ENCODE measurements around the gene LRRC3.
"Not testable (repeated sequence)": the region's sequence is repeated elsewhere in the genome, so short reads cannot be mapped to it uniquely, and the experiment has no call there.

Gene LRRC3

DNA sequence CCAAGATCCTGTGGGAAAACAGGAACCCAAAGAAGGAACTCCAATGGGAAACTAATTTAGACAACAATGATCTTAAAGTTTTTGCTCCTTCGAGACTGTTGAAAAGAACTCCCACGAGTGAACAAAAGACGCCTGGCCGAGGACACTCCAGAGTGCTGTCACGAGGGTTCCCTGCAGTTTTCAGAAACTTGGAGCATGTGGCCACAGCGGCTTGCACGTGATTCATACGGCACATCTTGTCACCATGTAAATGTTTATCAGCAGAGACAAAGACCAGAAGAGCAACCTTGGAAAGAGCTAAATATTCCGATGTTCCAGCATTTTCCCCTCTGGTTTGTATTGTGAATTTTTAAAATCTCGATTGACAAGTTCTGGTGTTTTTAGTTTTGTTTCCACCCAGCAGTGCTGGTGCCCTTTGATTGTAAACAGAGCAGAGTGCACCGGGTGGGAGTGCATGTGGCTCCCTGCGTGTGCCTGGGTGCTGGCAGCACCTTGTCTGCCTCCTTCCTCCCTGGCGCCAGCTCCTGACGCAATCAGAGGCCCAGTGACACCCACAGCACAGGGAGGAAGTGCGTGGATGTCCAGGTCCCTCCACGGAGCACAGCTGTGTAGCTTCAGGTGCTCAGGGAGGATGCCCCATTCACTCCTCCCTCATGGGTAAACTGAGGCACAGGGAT lies 23.0 kb downstream of the LRRC3 start:
- DNase-seq (ENCODE audit: low read depth, low spot score), result no peak

DNA sequence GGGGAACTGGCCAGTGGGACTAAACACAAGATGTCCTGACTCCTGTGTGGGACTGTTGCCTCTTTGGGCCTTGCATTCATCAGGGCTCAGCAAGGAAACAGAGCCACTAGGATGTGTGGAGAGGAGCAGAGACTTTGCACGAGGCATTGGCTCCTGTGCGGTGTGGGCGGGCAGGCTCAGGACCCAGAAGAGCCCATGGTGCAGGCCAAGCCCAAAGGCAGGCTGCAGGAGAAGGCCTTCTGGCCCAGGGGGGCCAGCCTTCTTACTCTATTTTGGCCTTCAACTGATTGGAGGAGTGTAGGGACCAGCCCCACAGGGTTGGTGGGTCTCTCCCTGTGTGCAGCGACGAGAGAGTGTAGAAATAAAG lies 23.5 kb downstream of the LRRC3 start:
- DNase-seq (ENCODE audit: low read depth, low spot score), result no peak

DNA sequence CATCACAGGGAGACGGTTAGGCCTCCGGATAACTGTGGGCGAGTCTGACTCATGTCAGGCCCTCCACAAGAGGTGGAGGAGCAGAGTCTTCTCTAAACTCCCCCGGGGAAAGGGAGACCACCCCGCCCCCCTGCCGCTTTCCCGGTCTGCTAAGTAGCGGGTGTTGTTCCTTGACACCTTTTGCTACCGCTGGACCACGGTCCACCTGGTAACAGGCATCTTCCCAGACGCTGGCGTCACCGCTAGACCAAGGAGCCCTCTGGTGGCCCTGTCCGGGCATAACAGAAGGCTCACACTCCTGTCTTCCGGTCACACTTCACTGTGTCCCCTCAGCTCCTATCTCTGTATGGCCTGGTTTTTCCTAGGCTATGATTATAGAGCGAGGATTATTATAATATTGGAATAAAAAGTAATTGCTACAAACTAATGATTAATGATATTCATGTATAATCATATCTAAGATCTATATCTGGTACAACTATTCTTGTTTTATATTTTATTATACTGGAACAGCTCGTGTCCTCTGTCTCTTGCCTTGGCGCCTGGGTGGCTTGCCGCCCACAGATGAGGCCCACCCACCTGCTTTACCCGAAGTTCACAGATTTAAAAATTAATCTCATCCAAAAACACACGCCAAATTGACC lies 24.4 kb downstream of the LRRC3 start:
- DNase-seq (ENCODE audit: low read depth, low spot score), result not testable (repeated sequence)

DNA sequence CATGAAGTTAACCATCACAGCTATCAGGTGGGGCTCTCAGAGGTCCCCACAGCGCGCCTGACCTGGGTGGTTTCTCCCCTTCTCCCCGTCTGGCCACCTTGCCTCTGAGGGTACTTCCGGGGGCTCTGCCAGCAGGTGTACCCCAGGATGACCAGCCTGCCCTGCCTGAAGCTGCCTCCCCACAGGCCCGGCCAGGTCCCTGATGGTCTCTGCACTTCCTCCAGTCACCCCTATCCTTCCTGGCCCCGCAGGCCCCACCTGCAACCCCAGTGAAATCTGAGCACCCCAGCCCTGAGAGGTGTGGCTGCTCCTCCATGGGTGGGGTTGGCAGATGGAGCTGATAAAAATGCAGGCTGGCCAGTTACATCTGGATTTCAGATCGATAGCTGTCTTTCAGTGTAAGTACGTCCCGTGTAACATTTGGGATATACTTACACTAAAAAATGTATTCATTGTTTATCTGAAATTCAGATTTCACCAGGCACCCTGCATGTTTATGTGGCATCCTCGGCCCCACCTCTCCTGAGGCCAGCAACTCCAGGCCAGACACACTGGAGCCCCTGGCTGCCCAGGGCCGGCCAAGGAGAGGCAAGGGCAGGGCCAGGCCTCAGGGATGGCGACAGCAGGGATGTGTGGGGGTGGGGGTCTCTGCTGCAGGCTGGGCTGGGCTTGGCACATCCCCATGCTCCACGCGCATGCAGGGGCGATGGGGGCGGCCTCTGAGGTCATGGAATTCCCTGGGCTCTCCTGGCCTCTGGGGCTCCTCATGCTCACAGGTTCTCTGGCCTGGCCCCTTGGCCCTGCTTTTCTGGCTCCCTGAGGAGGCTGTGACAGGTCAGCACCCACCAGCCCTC lies 25.1 kb downstream of the LRRC3 start:
- no peak for DNase-seq (ENCODE audit: low read depth, low spot score)

GRCh38 chr21:44482581-44483287 lies 27.4 kb downstream of the LRRC3 start:
- DNase-seq (ENCODE audit: low read depth, low spot score), result no peak

DNA sequence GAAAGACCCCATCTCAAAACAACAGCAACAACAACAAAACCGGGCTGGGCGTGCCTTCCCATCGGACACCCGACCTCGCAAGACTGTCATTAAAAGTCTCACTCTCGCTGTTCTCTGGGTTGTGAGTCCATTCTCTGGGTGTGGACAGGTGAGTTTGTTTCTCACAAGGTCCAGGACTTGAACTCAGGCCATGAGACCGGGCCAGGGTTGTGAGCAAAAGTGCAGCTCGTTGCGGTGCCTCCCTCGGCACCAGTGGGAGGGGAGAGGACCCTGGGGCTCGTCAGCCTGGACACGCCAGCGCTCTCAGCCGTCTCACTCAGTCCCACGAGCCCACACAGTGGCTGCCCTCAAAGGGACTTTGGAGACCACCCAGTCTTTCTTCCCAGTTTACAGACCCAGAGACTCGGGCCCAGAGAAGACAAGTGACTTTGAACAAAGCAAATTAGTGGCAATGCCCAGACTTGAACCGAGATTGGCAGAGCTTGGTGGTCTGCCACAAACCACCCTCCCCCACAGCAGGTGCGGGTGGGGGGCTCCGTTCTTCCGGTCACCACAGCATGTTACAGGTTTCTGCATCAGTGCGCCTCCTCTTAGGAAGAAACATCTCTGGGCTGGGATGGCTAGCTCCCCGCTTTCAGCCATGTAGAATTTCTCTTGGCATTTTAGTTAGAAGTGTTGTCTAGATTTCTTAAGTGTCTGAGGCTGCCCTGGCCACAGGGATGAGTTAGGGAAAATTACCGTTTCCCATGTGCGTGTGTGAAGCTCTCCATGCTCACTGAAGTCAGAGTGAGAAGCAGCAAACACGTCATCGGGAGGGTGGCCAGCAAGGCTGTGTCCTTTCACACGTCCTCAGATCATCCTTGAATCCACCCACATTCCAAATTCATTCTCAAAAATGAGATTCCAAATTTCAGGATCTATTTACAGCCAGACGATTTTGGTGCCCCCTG lies 28.3 kb downstream of the LRRC3 start:
- DNase-seq (ENCODE audit: low read depth, low spot score), result no peak

GRCh38 chr21:44484498-44485253 lies 29.4 kb downstream of the LRRC3 start:
- DNase-seq (ENCODE audit: low read depth, low spot score), result no peak

GRCh38 chr21:44485254-44485793 lies 30.0 kb downstream of the LRRC3 start:
- DNase-seq (ENCODE audit: low read depth, low spot score), result peak; percentile 63

- DNase-seq (ENCODE audit: low read depth, low spot score), result no peak
Observed at GRCh38 chr21:44485796-44486195, 30.5 kb downstream of the LRRC3 start.

- no peak for DNase-seq (ENCODE audit: low read depth, low spot score)
Observed at GRCh38 chr21:44486302-44486701, 31.0 kb downstream of the LRRC3 start.

DNA sequence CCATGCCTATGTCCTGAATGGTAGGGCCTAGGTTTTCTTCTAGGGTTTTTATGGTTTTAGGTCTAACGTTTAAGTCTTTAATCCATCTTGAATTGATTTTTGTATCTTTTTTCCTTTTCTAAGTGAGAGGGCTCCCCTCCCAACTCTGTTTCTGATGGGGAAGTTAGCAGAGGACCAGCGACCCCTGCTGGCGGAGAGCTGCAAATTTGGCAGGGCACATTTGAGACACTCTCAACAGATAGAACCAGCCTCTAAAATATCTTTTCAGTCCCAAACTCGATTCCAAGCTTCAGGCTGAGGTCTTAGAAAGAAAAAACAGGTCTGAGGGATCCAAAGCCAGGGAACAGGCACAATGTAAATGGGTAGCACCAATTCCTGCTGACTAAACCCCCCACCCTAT lies 32.5 kb downstream of the LRRC3 start:
- no peak for DNase-seq (ENCODE audit: low read depth, low spot score)

DNA sequence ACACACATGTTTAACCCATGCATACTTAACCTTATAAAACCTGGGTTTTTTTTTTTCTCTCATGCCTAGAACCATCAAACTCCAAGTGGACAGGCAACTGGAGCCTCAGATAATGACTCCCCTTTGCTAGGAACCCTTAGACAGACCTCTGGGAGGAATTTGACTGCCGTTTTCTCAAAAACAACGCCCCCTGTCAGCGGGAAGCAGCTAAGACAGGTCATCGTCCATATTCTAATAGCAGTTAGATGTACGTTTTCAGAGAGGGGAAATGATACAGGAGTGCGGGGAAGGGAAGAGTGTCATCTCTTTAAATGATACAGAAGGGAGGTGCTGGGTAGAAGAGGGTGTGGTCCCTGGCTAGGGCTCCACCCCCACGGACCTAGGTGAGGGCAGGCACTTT lies 34.7 kb downstream of the LRRC3 start:
- DNase-seq (ENCODE audit: low read depth, low spot score), result no peak

DNA sequence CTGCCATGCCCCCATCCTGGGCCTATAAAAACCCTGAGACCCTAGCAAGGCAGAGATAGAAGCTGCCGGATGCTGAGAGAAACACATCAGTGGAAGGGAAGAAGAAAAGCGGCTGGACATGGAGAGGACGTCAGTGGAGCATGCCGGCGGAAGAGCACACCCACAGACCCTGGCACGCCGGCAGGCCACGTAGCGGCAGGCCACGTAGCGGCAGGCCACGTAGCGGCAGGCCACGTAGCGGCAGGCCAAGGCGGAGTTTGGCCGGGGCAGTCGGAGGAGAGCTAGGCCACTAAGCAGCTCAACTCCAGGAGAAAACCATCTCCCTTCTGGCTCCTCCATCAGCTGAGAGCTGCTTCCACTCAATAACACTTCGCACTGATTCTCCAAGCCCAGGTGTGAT lies 35.1 kb downstream of the LRRC3 start:
- DNase-seq (ENCODE audit: low read depth, low spot score), result no peak

- DNase-seq (ENCODE audit: low read depth, low spot score), result no peak
Observed at GRCh38 chr21:44490816-44491215, 35.5 kb downstream of the LRRC3 start.

GRCh38 chr21:44492567-44493385 lies 37.5 kb downstream of the LRRC3 start:
- no peak for DNase-seq (ENCODE audit: low read depth, low spot score)

DNA sequence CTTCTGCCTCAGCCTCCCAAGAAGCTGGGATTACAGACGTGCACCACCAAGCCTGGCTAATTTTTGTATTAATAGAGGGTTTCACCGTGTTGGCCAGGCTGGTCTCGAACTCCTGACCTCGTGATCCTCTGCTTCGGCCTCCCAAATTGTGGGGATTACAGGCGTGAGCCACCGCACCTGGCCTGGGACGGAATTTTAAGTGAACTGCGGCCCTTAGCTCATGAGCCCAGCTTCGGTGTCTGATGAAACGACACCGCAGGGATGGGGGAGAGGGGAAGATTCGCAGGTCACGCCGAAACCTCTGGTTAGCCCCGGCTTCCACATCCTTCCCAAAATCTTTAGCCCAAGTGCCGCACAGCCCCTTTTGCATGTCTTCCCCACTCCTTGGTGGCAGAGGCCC lies 39.1 kb downstream of the LRRC3 start:
- DNase-seq (ENCODE audit: low read depth, low spot score), result no peak

GRCh38 chr21:44494956-44495355 lies 39.6 kb downstream of the LRRC3 start:
- DNase-seq (ENCODE audit: low read depth, low spot score), result no peak

DNA sequence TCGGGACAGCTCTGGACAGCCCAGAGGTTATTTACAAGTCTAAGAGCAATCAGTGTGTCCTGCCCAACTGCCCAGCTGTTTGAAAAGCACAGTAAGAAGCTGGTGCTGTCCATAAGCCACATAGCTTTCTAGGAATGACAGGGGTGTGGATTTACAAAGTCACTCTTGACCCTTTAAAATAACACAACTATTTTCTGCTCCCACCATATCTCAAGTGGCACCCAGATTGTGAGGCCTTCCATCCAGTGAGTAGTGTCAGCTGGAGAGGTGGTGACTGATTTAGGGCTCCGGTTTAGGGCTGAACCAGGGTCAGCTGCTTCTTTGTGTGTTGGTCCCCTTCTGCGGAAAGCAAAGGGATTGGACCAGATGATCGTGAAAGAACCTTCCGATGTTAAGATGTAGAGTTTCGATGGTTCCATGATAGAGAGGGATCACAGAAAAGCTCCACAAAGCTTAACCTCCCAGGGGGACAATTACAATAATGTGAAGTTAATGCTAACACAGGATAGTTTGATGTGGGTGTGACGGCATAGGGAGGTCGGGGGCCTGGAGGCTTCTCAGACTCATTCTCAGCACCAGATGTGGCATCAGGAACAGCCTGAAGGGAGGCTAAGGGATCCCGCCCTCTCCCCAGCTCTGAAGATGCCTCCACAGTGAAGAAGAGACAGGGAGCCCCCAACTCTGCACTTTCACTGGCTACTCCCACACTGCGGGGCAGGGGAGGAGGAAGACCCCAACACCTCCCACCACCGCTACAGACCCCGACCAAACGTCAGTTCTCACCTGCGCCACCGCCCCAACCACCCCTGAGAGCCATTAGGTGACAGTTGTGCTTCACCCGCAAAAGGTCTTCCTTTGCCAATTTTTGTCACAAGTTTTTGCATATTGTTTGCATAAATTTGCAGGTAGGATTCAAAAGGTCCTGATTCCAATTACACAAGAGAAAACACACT lies 40.6 kb downstream of the LRRC3 start:
- DNase-seq (ENCODE audit: low read depth, low spot score), result no peak
